HG02852 (cell line): ENCODE data around the gene CASTOR1.

Experiments
- ATAC-seq: cut with Tn5 transposase; IDR thresholded peaks from one replicate; pipeline ENCODE4 v1.9.1; 2021; ENCODE audit warnings: mild to moderate bottlenecking, moderate library complexity; ENCODE audit not compliant: unreplicated experiment

CASTOR1 gene

DNA sequence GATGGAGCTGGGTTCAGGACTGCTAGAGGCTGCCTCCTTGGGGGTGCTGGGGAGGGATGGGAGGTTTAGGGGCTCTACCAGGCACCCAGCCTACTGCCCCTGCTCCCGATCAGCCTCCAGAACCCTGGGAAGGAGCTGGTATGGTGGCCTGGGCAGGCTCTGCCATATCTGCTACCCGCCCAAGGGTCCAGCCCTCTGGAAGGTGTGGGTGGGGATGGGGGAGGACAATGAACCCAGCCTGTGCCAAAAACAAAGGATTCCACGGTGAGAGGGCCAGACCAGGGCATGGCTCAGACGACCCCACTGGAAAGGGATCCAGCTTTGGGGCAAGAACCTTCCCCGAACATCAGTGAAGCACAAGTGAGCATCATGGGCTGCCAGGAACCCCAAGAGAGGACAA is 3.0 kb downstream of the CASTOR1 start:
- no peak for ATAC-seq

DNA sequence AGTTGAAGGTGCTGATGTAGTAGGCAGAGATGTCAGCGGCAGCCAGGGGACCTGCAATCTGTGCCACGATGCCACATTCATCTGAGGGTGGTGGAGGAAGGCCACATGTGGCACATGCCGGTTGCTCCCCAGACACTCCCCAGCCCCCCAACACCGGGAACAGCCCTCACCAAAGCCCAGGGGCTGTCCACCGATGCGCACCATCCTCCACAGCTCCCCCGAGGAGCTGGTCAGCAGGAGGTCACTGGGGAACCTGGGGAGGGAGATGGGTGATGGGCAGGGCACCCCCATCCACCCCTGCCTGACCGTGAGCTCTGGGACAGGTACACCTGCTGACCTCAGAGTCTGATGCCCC is 3.5 kb downstream of the CASTOR1 start:
- no peak for ATAC-seq

DNA sequence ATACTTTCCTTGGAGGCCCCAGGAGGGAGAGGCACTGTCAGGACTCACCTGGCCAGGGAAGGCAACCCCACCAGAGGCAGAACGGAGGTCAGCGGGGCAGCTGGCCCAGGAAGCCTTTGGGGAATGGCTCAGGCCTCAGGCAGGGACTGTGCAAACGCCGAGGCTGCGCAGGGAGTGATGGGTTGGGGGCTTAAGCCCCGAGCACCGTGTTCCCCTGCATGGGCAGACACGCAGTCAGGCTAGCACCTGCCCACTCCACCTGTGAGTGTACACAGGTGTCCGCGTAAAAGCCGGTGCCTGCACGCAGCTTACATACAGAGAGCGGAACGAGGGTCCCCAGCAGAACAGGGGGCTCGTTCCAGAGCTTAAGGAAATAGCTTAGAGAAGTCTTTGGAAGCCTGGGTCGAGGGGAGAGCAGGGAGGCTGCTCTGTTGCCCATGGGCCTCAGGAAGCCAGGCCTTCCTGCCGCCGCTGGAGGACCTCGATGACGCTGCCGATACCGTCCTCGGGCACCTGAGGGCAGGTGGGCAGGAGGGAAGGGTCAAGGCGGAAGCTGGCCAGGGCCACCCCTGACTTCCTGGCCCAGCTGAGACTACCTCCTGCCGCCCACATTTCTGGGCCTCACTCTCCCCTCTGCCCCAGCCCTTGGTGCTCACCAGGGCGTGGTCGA is 4.0 kb downstream of the CASTOR1 start:
- no peak for ATAC-seq

DNA sequence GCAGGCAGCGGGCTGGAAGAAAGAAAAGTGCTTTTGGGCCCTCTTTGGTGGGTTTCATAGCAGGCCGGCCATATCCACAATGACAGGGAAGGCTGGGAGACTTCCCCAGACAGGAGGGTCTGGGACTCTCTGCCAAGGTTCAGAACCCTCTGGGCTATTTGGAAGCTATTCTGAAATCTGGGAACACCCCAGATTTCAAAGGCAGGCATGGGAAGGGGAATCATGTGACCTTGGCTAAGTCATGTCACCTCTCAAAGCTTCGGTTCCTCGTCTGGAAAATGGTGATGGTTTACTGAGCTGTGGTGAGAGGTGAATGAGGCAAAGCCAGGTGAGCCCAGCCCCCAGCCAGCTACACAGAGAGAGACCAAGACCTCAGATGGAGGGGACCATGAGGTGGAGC is 4.6 kb downstream of the CASTOR1 start:
- ATAC-seq: no peak

DNA sequence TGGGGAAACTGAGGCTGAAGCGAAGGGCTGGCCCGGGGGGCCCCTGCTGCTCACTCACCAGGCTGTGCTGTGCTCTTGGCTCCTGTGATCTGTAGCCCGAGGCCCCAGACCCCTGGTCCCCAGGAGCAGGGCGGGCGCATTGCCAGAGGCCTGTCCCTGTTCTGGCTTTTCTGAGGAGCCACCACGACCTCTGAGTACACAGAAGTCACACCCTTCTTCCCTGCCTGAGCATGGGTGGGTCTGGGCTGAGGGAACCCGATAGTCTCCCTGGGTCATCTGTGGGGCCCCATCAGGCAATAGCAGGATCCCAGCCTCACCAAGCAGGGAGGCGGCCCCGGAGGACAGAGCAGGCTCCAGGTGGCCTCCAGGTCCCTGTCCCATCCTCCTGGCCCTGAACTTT is 5.1 kb downstream of the CASTOR1 start:
- ATAC-seq: no peak

DNA sequence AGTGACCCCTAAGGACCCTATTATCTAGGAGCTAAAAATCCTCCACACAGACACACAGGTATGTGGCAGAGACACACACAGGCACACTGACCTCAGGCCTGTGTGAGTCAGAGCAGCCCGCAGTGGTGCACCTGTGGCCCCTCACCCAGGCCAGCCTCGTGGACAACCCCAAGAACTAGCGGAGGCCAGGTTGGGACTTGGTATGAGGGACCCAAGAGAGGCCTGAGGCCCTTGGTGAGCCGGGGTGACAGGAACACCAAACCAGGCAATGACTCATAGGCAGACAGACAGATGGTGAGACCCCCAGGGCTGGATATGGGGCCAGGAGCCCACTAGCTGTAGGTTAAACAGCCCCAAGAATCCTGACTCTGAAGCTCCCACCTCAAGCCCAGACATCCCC is 6.0 kb downstream of the CASTOR1 start:
- no peak for ATAC-seq

DNA sequence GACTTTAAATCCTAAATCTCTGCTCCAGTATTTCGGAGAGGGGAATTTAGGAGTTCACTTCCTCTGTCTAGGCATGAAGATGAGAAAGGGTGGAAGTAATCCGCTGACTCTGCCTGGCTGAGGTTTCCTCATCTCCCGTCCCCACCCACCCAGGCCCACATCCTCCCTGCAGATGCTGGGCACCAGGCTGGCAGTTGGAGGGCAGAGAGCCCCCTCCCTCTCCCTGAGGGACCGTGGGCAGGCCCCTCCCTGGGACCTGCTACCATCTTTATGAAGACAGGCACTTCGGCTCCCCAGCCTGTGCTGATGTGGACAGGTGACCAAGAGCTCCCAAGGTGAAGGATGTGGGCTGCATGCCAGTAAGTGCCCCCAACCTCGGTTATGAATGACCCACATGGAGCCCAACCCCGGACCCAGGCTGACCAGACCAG is 6.7 kb downstream of the CASTOR1 start:
- ATAC-seq: no peak

DNA sequence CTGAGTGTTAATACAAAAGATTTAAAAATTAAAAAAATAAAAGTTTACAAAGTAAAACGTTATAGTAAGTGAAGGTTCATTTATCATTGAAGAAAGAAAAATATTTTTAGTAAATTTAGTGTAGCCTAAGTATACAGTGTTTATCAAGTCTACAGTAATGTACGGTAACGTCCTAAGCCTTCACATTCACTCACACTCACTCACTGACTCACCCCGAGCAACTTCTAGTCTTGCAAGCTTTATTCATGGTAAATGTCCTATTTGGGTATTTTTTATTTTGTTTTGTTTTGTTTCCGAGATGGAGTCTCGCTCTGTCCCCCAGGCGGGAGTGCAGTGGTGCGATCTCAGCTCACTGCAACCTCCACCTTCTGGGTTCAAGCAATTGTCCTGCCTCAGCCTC is 8.8 kb downstream of the CASTOR1 start:
- ATAC-seq: no peak

DNA sequence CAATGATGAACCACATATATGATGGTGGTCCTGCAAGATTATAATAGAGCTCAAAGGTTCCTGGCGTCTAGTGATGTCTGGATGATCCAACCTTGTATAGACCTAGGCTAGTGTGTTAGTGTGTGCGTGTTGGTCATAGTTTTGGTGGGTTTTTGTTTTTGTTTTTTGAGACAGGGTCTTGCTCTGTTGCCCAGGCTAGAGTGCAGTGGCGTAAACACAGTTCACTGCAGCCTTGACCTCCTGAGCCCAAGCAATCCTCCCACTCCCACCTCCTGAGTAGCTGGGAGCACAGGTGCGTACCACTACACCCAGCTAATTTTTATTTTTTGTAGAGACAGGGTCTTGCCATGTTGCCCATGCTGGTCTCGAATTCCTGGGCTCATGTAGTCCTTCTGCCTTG is 9.4 kb downstream of the CASTOR1 start:
- ATAC-seq: no peak

DNA sequence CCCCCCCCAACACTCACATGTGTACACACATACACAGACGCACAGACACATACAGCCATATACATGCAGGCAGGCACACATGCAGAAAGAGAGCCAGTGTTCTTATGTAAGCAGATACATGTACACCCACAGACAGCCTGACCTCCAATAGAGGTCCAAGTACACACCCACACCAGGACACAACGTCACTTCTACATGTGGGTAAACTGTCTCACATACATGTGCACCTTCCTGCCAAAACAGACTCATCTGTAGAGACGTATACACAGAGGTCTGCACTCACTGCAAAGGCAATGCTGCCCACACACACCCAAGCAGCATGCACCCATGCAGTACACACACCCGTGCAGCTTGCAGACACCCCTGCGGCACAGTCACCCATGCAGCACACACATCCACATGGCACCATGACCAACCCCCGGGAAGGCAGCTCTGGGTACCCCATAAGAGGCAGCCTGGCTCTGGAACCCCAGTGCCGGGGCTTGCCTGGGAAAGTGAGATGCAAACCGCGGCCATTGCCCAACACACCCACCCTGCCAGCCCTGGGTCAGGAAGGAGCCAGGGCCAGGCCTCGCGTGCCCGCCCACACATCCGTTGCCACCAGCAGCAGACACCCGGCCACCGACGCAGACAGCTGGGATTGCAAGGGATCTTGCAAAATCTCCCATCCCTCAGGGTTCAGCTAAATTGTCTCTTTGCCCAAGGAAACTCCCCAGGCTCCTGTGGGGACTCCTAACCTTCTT is 10.1 kb downstream of the CASTOR1 start:
- ATAC-seq: no peak

DNA sequence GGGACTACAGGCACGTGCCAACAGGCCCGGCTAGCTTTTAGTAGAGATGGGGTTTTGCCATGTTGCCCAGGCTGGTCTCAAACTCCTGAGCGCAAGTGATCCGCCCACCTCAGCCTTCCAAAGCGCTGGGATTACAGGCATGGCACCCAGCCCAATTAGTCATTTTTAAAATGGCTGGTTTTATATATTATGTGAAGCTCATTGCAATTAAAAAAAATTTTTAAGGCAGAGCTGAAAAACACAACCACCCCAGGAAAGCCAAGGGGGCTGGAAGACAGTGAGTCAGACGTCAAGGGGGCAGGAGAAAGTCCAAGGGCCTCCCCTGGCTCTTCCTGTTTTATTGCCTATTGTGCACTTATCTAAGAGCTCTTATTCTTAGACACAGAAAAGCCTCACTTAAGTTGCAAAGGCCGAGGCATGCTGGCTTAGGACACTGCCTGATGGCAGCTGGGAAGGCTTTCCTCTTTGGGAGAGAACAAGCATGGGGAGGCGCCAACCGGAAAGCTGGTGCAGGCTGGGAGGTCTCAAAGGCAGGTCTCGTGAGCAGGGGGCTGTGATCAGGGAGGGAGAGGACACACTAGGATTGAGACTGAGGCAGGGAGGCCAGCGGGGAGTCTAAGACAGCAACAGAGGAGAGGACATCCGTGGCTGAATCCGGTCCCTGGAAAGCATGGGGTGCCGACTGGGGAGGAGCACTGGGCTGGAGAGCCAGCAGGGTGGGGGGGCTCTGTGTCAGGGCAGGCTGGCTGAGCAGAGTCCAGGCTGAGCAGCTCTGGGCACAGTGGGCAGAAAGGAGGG is 11.6 kb downstream of the CASTOR1 start:
- no peak for ATAC-seq

DNA sequence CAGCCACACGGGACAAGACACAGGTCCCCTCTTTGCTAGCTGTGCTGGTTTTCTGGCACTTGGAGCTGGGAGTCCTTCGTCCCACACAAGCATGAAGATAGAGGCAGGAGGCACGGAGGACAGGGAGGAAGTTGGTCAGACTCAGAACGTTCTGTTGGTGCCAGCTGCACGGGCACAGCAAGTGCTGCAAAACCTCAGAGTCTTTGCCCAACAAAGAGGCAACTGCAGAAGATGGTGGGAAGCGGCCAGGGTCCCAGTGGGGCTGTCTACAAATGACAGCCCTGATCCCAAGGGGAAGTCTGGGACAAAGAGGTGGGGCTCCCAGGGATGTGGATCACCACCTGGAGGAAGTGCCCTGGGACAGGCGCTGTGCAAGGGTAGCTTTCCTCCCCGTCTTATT is 13.3 kb downstream of the CASTOR1 start:
- ATAC-seq: no peak

DNA sequence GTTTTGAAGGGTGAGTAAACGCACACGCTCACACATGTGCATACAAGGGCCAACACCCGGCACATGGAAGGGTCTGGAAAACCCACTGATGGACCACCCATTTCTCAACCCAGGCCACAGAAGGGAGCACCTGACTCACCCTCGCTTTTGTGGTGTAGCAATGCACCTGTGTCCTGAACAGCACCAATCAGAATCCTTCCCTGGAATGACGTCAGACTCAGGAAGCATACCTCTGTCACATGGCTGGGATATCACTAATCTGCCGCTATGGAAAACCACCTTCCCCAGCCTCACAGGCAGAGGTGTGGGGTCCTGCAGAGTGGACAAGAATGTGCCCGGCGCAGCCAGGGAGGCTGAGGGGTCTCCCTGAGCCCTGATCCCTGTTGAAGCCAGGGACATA is 13.7 kb downstream of the CASTOR1 start:
- ATAC-seq: no peak

DNA sequence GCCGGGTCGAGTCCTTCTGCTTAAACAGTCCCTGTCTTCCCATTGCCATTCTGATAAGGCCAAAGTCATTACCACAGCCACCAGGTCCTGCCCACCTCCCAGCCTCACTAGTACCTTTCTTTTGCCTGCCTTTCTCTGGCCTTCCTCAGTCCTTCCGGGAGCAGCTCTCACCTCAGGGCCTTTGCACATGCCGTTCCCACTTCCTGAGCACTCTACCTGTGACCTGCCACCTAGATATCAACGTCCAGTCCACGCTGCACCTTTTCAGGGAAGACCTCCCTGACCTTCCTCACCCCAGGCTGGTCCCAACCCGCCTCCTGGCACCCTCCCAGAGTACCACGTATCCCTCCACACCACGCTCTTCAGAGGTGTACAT is 14.9 kb downstream of the CASTOR1 start:
- no peak for ATAC-seq

DNA sequence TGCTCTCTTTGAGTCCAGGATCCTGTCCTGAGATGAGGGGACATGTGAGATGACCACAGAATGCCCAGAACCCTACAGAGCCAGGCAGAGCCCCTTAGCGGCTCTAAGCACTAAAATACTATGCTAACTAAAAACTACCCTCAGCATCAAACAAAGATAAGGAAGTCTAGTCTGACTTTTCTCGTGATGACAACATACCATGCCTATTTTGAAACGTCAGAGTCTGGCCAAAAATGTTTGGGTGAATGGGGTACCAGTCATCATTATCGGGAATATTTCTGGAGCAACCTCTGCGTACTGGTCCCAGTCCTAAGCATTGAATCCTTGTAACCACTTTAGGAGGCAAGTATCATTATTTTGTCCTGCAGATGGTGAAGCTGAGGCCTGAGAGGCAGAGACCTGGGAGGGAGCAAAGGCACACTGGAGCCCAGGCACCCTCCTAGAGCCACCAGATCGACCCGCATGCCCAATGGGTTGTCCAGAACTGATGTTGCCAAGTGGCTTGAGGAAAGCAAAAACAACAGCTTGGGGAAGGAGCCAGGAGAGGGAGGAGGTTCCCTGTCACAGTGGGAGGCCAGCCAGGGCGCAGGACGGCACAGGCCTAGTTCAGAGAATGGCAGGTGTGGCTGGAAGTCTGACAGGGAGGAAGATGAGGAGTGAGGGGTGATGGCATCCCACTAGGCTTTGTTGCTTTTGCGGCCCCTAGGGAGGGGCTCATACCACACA is 15.4 kb downstream of the CASTOR1 start:
- ATAC-seq: no peak

DNA sequence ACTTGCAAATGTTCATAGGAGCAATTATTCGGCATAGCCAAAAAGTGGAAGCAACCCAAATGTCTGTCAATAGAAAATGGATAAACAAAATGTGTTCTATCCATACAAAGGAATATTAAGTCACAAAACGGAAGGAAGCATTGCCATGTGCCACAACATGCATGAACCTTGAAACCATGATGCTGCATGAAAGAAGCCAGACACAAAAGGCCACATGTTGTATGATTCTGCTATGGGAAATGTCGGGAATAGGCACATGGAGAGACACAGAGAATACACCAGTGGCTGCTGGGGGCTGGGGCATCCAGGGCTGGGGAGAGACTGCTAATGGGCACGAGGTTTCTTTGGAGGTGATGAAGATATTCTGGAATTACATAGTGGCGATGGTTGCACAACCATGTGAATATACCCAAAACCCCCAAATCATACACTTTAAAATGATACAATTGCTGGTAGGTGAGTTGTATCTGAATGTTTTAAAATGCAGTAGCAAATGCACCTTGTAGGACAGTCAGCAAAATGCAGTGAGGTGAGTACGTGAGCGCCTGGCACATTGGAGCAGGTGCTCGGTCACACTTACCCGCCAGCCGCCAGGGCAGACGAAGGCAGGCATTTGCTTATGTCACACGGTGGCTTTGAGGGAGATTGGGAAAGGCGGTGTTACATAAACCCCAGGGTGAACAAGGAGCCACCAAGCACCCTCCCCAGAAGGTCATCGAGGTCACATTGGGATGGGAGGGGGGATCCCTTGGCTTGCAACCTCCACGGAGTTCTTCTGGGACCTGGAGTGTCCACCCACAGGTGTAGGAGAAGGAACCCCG is 16.3 kb downstream of the CASTOR1 start:
- no peak for ATAC-seq

DNA sequence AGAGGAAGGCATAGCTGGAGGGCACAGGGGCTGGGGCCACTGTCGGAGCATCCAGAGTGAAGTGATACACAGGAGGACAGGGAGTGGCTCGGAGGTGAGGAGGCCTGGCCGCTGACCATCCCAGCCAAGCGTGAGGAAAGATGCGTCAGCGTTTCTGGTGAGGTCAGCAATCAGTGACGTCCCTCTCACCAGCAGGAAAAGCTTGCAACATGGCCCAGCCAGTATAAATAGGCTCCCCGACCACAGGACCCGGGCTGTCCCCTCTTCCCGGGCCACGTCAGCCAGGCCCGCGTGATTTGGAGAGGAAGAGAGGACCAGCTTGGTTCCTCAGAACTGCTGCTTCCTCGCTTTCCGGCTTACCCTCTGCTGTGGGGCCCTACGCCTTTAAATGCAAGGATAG is 18.5 kb downstream of the CASTOR1 start:
- ATAC-seq: no peak

DNA sequence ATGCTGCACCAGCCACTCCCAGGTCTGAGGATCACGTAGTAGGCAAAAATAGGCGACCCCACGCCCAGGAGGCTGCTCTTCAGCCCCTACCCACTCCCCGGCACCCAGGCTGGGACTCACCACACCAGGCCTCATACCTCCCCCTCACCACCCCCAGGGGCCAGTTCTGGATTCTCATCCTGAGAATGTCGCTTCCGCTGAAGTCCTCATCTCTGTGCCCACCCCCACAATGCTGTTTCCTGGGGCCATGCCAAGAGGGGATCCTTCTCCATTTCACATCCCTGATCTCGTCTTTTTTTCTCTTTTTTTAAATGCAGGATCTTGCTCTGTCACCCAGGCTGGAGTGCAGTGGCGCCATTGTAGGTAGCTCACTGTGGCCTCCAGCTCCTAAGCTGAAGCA is 21.0 kb downstream of the CASTOR1 start:
- no peak for ATAC-seq

DNA sequence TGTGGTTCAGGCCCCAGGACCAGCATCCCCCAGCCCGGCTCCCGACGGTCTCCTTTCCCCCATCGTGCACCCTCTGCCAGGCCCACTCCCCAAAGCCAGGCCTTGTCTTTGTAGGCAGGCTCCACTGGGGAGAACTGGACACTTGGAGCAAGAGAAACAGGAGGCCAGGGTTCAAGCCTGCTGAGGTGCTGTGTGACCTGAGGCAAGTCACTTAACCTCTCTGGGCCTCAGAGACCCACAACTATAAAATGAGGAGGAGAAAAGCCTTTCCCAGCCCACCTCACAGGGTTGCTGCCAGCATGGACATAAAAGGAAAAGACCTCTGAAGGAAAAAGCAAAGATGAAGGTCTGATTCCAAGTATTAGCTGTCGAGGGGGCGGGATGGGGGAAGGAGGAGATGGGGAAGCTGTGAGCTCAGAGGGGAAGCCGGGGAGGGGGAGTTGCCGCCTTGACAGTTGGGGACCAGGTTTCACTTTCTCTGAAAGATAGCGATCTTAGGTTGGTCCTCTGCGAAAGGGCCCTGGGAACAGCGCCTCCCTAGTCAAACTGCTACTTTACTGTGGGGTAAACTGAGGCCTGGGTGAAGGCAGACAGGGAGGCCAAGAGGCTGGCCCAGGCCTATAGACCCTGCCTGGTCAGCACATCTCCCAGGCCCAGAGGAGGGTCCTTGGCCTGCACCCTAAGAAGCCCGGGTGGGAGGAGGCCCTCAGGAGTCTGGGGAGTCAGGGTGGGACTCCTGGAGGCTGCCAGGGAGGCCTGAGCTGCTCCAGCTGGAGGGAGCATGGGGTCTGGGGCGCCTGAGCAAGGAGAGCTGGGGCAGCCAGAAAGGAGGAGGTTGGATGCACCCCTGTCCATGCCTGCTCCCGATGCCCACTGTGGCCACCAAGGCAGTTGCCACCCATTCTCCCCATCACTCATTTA is 21.7 kb downstream of the CASTOR1 start:
- no peak for ATAC-seq
